Gastroesophageal sphincter (tissue), 3 donors: ENCODE data around the gene LBHD1.

Source experiments
- POLR2A ChIP-seq, 2 donors: fragments of 450-650 bp; IDR thresholded peaks; one replicate each; pipeline ENCODE4 v1.6.1; 2017; ENCODE audit warnings: antibody characterized with exemption in 2 of 2, mild to moderate bottlenecking in 2 of 2, moderate library complexity in 1 of 2
- POLR2AphosphoS5 ChIP-seq: sonication (generic); formaldehyde crosslinking; IDR thresholded peaks from one replicate; pipeline ENCODE4 v1.6.1; 2017; ENCODE audit warnings: antibody characterized with exemption
- TF ChIP-seq, protein P1 (sequence below), 4 experiments: fragments of 200-600 bp in 2 of 4; fragments of 450-650 bp in 2 of 4; sonication (generic) in 1 of 4; IDR thresholded peaks; one replicate each; pipeline ENCODE4 v1.5.1; 2017 to 2019; ENCODE audit warnings: antibody characterized with exemption in 4 of 4, mild to moderate bottlenecking in 2 of 4, moderate library complexity in 2 of 4

GRCh38 chr11:62673196-62673525, 1.1 kb upstream of the LBHD1 start:
- TF ChIP-seq, protein P1, sequence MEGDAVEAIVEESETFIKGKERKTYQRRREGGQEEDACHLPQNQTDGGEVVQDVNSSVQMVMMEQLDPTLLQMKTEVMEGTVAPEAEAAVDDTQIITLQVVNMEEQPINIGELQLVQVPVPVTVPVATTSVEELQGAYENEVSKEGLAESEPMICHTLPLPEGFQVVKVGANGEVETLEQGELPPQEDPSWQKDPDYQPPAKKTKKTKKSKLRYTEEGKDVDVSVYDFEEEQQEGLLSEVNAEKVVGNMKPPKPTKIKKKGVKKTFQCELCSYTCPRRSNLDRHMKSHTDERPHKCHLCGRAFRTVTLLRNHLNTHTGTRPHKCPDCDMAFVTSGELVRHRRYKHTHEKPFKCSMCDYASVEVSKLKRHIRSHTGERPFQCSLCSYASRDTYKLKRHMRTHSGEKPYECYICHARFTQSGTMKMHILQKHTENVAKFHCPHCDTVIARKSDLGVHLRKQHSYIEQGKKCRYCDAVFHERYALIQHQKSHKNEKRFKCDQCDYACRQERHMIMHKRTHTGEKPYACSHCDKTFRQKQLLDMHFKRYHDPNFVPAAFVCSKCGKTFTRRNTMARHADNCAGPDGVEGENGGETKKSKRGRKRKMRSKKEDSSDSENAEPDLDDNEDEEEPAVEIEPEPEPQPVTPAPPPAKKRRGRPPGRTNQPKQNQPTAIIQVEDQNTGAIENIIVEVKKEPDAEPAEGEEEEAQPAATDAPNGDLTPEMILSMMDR (IDR thresholded peaks at IDR 0.05): no peak
- TF ChIP-seq POLR2A (IDR thresholded peaks at IDR 0.05) (no peak), POLR2AphosphoS5 (no peak)
